PC-9 (cell line): ENCODE results near the gene DNAJB8. TPM values are rescaled to one million over a fixed set of nuclear protein-coding genes. Genes with fewer than 3 reads are reported as not detected.

ENCODE experiments used
- BruUV-seq: library from RNA; stranded (reverse); fragments of 400-500 nt; replicated peaks from 2 replicates; lab custom pipeline; 2021; lab: Mats Ljungman, UMichigan
- CTCF ChIA-PET: fragments of 300-600 bp; sonication (Branson Sonifier 250); formaldehyde crosslinking; loops from one replicate; lab custom pipeline; 2022; ENCODE audit warnings: antibody characterized with exemption; lab: Charles Lee
- POLR2A ChIA-PET: fragments of 300-600 bp; sonication (Branson Sonifier 250); formaldehyde crosslinking; loops from one replicate; lab custom pipeline; 2022; ENCODE audit warnings: antibody characterized with exemption; ENCODE audit not compliant: unreplicated experiment; lab: Charles Lee
- DNase-seq, 2 experiments: peaks; one replicate each; pipeline versions ENCODE4 v3.0.0 to v3.0.0-alpha.2; 2015 to 2022; ENCODE audit warnings: mixed read lengths in 1 of 2
- H2AFZ ChIP-seq: fragments of 200-600 bp; sonication (generic); 2 replicates; pipeline ENCODE4 v1.8.1; 2017; ENCODE audit warnings: antibody characterized with exemption
- H3F3A ChIP-seq: fragments of 200-600 bp; sonication (generic); 2 replicates; pipeline ENCODE4 v1.8.1; 2017; ENCODE audit warnings: antibody characterized with exemption, mild to moderate bottlenecking, low read depth; ENCODE audit not compliant: insufficient read depth
- H3K27ac ChIP-seq: fragments of 200-600 bp; sonication (generic); 2 replicates; pipeline ENCODE4 v1.6.1; 2016; ENCODE audit warnings: mixed run types
- H3K27me3 ChIP-seq: fragments of 200-600 bp; sonication (generic); 2 replicates; pipeline ENCODE4 v1.6.1; 2016; ENCODE audit warnings: low read depth, mixed run types; ENCODE audit not compliant: insufficient read depth
- H3K36me3 ChIP-seq: fragments of 200-600 bp; sonication (generic); 2 replicates; pipeline ENCODE4 v1.6.1; 2016; ENCODE audit warnings: low read depth, mixed run types
- H3K4me1 ChIP-seq: fragments of 200-600 bp; sonication (generic); replicated peaks from 2 replicates; pipeline ENCODE4 v1.6.1; 2016; ENCODE audit warnings: mixed run types; ENCODE audit not compliant: insufficient read depth
- H3K4me2 ChIP-seq: fragments of 200-600 bp; sonication (generic); 2 replicates; pipeline ENCODE4 v1.6.1; 2017; ENCODE audit warnings: mixed run types
- H3K4me3 ChIP-seq: fragments of 200-600 bp; sonication (generic); 2 replicates; pipeline ENCODE4 v1.6.1; 2016; ENCODE audit warnings: mixed run types
- H3K79me2 ChIP-seq: fragments of 200-600 bp; sonication (generic); 2 replicates; pipeline ENCODE4 v1.6.1; 2017; ENCODE audit warnings: low read depth, mixed run types
- H3K9me2 ChIP-seq: fragments of 200-600 bp; sonication (generic); 2 replicates; pipeline ENCODE4 v1.8.1; 2017; ENCODE audit warnings: mild to moderate bottlenecking; ENCODE audit not compliant: insufficient read depth
- H3K9me3 ChIP-seq: fragments of 200-600 bp; sonication (generic); 2 replicates; pipeline ENCODE4 v1.8.1; 2016; ENCODE audit warnings: low read depth; ENCODE audit not compliant: insufficient read depth
- H4K20me1 ChIP-seq: fragments of 200-600 bp; sonication (generic); 2 replicates; pipeline ENCODE4 v1.8.1; 2017; ENCODE audit not compliant: insufficient read depth
- EZH2 ChIP-seq: fragments of 200-600 bp; sonication (generic); IDR thresholded peaks from 2 replicates; pipeline ENCODE4 v1.8.0; 2017; ENCODE audit warnings: antibody characterized with exemption, low read depth
- intact Hi-C: fragments of 100-400 bp; cut with micrococcal nuclease; formaldehyde crosslinking; loops from one replicate; pipeline ENCODE4 v1.10.0; 2022; ENCODE audit not compliant: unreplicated experiment
- total RNA-seq: library from RNA; stranded (reverse); gene quantifications from 2 replicates; pipeline ENCODE4 v1.2.3, GENCODE V29; 2021
- TF ChIP-seq, protein P1 (sequence below): fragments of 200-600 bp; sonication (generic); conservative IDR thresholded peaks from 2 replicates; pipeline ENCODE4 v1.6.1; 2017; ENCODE audit warnings: mixed run types, antibody characterized with exemption, mild to moderate bottlenecking, moderate library complexity

The DNAJB8 gene
- total RNA-seq, 1 experiment from 2014 or later: not detected

- Histone ChIP-seq H4K20me1 (no peaks in the 10 kb centered on the region), H3K4me3 (no peak overlapping the region), H3K36me3 (no peaks in the 10 kb centered on the region), H2AFZ (no peak overlapping the region), H3K9me3 (no peaks in the 10 kb centered on the region), H3K27me3 (no peaks in the 10 kb centered on the region), H3F3A (peaks cover 24% of the 10 kb centered on the region; the same call in 1 of the 2 replicates), H3K4me2 (no peak overlapping the region), H3K4me1 (peaks cover 42% of the 10 kb centered on the region), H3K79me2 (peaks cover 24% of the 10 kb centered on the region), H3K27ac (no peak overlapping the region), H3K9me2 (no peaks in the 10 kb centered on the region)
- DNase-seq: no peak
- ChIA-PET POLR2A (interaction anchor here (0.7 kb wide), 1 partner anchor 18 kb away, joined by 3 read pairs; no protein-coding TSS in a partner anchor), CTCF (no interaction called here)
- no TSS peak for BruUV-seq
- TF ChIP-seq, protein P1, sequence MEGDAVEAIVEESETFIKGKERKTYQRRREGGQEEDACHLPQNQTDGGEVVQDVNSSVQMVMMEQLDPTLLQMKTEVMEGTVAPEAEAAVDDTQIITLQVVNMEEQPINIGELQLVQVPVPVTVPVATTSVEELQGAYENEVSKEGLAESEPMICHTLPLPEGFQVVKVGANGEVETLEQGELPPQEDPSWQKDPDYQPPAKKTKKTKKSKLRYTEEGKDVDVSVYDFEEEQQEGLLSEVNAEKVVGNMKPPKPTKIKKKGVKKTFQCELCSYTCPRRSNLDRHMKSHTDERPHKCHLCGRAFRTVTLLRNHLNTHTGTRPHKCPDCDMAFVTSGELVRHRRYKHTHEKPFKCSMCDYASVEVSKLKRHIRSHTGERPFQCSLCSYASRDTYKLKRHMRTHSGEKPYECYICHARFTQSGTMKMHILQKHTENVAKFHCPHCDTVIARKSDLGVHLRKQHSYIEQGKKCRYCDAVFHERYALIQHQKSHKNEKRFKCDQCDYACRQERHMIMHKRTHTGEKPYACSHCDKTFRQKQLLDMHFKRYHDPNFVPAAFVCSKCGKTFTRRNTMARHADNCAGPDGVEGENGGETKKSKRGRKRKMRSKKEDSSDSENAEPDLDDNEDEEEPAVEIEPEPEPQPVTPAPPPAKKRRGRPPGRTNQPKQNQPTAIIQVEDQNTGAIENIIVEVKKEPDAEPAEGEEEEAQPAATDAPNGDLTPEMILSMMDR: no peak
- no peak for TF ChIP-seq EZH2
- intact Hi-C loops: loop anchor here (10.0 kb wide), 1 partner anchor 887 kb away; the partner anchor contains the start of genes MCM2 and TPRA1
Observed at GRCh38 chr3:128481438-128481942, 14.8 kb upstream of the DNAJB8 start.

DNA sequence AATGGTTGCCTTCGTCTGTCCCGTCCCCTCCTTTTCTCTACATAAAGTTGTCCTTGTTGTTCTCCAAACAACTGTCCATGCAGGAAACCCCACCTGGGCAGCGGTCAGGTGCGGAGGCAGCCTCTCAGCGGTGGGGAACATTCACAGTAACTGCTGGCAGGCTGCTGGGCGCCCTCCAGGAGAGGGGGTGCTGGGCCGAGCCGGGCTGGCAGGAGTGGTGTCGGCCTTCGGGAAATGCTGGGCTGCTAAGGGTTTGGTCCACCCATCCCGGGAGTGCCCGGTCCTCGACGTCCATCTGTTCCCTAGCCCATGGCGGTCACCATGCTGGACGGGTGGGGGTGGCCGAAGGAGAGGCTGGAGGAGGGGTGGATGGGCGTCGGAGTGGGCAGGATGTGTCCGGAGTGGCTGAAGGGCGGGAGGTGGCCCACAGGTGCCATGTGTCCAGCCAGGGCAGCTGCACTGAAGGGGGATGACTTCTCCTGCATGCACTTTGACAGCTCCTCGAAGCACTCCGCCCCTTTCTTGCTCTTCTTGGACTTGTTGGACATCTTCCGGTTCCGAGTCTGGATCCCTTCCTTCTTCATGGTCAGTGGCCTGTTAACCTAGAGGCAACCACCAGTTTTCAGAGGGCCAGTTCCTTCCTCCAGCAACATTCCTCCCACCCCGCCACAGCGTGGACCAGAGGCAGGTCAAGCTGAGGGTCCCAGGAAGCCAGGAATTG is 14.2 kb upstream of the DNAJB8 start:
- TF ChIP-seq, protein P1: no peak
- no peak for TF ChIP-seq EZH2
- H3K4me1 ChIP-seq: peaks cover 36% of the 10 kb centered on the region
- no peak for DNase-seq
- BruUV-seq: no TSS peak
- no peaks in the 10 kb centered on the region for H3K36me3 ChIP-seq
- intact Hi-C loops: loop anchor here (10.0 kb wide), 1 partner anchor 886 kb away; the partner anchor contains the start of genes MCM2 and TPRA1
- no peaks in the 10 kb centered on the region for H3K9me2 ChIP-seq
- H3K4me3 ChIP-seq: no peak overlapping the region
- H4K20me1 ChIP-seq: no peaks in the 10 kb centered on the region
- H2AFZ ChIP-seq: no peak overlapping the region
- peaks cover 24% of the 10 kb centered on the region; the same call in 1 of the 2 replicates for H3F3A ChIP-seq
- no peak overlapping the region for H3K27ac ChIP-seq
- no peaks in the 10 kb centered on the region for H3K27me3 ChIP-seq
- POLR2A ChIA-PET: interaction anchor here (0.7 kb wide), 1 partner anchor 177 kb away, joined by 3 read pairs; no protein-coding TSS in a partner anchor
- no peaks in the 10 kb centered on the region for H3K9me3 ChIP-seq
- peaks cover 18% of the 10 kb centered on the region for H3K79me2 ChIP-seq
- no peak overlapping the region for H3K4me2 ChIP-seq
- CTCF ChIA-PET: no interaction called here

DNA sequence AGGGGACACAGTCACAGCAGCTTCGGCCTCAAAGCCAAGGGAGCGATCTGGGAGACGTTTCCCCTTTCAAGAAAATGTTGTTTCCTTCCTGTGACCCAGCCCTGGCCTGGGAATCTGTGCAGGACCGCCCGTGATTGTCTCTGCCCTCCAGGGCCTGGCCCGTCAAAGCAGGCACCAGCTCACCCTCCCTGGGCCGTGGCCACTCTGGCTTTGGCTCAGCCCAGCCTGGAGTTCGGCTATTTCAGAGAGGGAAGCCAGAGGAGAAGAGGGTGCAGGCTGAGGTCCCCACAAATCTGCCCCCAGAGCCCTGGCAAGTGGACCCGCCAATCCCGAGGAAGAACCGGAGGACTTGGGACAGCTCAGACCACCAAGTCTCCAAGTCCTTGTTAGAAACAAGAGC is 13.6 kb upstream of the DNAJB8 start:
- intact Hi-C loops: loop anchor here (10.0 kb wide), 1 partner anchor 885 kb away; the partner anchor contains the start of genes MCM2 and TPRA1
- H3K4me2 ChIP-seq: no peak overlapping the region
- no peak overlapping the region for H2AFZ ChIP-seq
- H3K9me2 ChIP-seq: no peaks in the 10 kb centered on the region
- H3K27ac ChIP-seq: no peak overlapping the region
- TF ChIP-seq EZH2: no peak
- TF ChIP-seq, protein P1: no peak
- peaks cover 24% of the 10 kb centered on the region; the same call in 1 of the 2 replicates for H3F3A ChIP-seq
- CTCF ChIA-PET: interaction anchor here (0.6 kb wide), 1 partner anchor 122 kb away, joined by 5 read pairs; no protein-coding TSS in a partner anchor
- no peak overlapping the region for H3K4me3 ChIP-seq
- H4K20me1 ChIP-seq: no peaks in the 10 kb centered on the region
- POLR2A ChIA-PET: no interaction called here
- H3K9me3 ChIP-seq: no peaks in the 10 kb centered on the region
- peaks cover 12% of the 10 kb centered on the region for H3K79me2 ChIP-seq
- H3K27me3 ChIP-seq: no peaks in the 10 kb centered on the region
- H3K4me1 ChIP-seq: peaks cover 30% of the 10 kb centered on the region
- no TSS peak for BruUV-seq
- no peak for DNase-seq
- no peaks in the 10 kb centered on the region for H3K36me3 ChIP-seq
